Naive thymus-derived CD8-positive, alpha-beta T cell (primary cell): ENCODE measurements around the gene GNAI3. TPM values are rescaled to one million over a fixed set of nuclear protein-coding genes. Genes with fewer than 3 reads are reported as not detected.
A peak's percentile ranks its signal among the peaks of the same experiment; 100 is the strongest.

Experiments used
- ATAC-seq, 2 donors: fragments of 150-1000 bp; cut with Tn5 transposase in 1 of 2; sonication (Bioruptor Pico), chemical (Tn5 transposase) in 1 of 2; 1 replicate in 1 of 2; 2 replicates in 1 of 2; pipeline ENCODE4 v1.10.0; 2021; ENCODE audit warnings: mild to moderate bottlenecking in 2 of 2, moderate library complexity in 2 of 2
- POLR2A ChIA-PET: fragments of 350-600 bp; sonication (Branson Sonifier 250); formaldehyde crosslinking; loops from one replicate; lab custom pipeline; 2021; ENCODE audit warnings: antibody characterized with exemption; lab: Charles Lee
- DNase-seq, 10 donors: peaks; one replicate each; pipeline versions ENCODE4 v3.0.0 to v3.0.0-alpha.2; 2020 to 2022
- H3K27ac Mint-ChIP-seq, 10 donors: one replicate each; pipeline ENCODE4 v1.8.0; 2020 to 2022; ENCODE audit warnings: mild to moderate bottlenecking in 10 of 10, mixed read lengths in 10 of 10, moderate library complexity in 4 of 10, inconsistent platforms in 1 of 10
- H3K27me3 Mint-ChIP-seq, 5 donors: one replicate each; pipeline ENCODE4 v1.8.0; 2021 to 2022; ENCODE audit warnings: mixed read lengths in 5 of 5
- H3K36me3 Mint-ChIP-seq, 3 donors: one replicate each; pipeline ENCODE4 v1.8.0; 2020 to 2022; ENCODE audit warnings: mixed read lengths in 3 of 3, mild to moderate bottlenecking in 2 of 3, inconsistent platforms in 1 of 3
- H3K4me1 Mint-ChIP-seq, 4 donors: one replicate each; pipeline ENCODE4 v1.8.0; 2021 to 2022; ENCODE audit warnings: mixed read lengths in 4 of 4
- H3K4me3 Mint-ChIP-seq, 10 donors: one replicate each; pipeline ENCODE4 v1.8.0; 2020 to 2022; ENCODE audit warnings: mild to moderate bottlenecking in 10 of 10, mixed read lengths in 10 of 10, moderate library complexity in 6 of 10, inconsistent platforms in 1 of 10
- H3K9me3 Mint-ChIP-seq, 9 donors: one replicate each; pipeline ENCODE4 v1.8.0; 2020 to 2022; ENCODE audit warnings: mixed read lengths in 9 of 9, mild to moderate bottlenecking in 3 of 9, inconsistent platforms in 1 of 9, moderate library complexity in 1 of 9
- polyA plus RNA-seq, 3 donors: library from polyadenylated mRNA; unstranded; fragments of 300-500 nt; fragmentation: Illumina TruSeq; gene quantifications; one replicate each; pipeline ENCODE4 v1.2.3, GENCODE V29; 2021
- total RNA-seq, 8 experiments: library from RNA in 2 of 8; stranded (reverse) in 2 of 8; gene quantifications; one replicate each; pipeline ENCODE4 v1.2.3 and lab custom pipeline; 2021 to 2026

Gene GNAI3
- total and polyA plus RNA-seq, 5 experiments from 2014 or later: 6.8 to 7.7 (median 7.3) TPM

DNA sequence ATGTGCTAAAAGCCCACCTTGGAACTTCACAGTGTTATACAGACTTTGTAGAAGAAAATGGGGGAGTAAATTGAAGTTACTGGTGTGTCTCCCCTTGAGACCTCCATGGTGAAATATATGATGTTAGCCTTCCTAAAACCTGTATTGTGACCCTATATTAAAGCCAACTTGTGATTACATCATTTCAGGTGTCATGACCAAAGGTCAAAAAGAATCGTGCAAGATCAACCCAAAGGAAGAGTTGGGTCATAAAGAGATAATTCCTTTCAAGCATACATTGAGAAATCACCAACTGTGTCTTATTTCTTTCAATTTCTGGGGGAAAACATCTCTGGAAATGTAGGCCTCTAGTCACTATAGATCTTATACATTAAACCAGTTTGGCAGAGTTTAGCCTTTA is 36.4 kb downstream of the GNAI3 start:
- Mint-ChIP-seq H3K4me3 (no peak overlapping the region), H3K27ac (peak overlapping the region in 2 of 10 donors; percentile 6 to 66), H3K36me3 (peaks cover 14 to 92% (median 21%) of the 10 kb centered on the region in 3 donors), H3K9me3 (no peaks in the 10 kb centered on the region), H3K4me1 (peaks cover 0 to 6% (median under 1%) of the 10 kb centered on the region in 4 donors), H3K27me3 (no peaks in the 10 kb centered on the region)
- DNase-seq (no peak), ATAC-seq (no peak)
- POLR2A ChIA-PET: no interaction called here

DNA sequence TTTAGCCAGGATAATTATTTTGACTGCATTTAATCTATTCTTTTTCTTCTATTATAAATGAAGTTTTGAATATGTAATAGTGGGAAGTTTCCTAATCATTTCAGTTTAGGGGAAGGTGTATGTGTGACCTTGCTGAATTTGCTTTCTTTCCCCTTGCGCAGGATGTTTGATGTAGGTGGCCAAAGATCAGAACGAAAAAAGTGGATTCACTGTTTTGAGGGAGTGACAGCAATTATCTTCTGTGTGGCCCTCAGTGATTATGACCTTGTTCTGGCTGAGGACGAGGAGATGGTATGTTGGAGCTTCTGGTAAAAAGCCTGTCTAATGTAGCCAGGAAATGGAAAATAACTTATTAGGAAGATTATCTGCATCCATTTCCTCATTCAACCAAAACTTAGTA is 37.6 kb downstream of the GNAI3 start:
- no peak for DNase-seq
- no peak overlapping the region for H3K4me3 Mint-ChIP-seq
- peaks cover 14 to 91% (median 19%) of the 10 kb centered on the region in 3 donors for H3K36me3 Mint-ChIP-seq
- H3K27me3 Mint-ChIP-seq: no peaks in the 10 kb centered on the region
- H3K4me1 Mint-ChIP-seq: peaks cover 0 to 6% (median 0%) of the 10 kb centered on the region in 4 donors
- peak overlapping the region in 1 of 10 donors; percentile 30 for H3K27ac Mint-ChIP-seq
- no peaks in the 10 kb centered on the region for H3K9me3 Mint-ChIP-seq
- no peak for ATAC-seq
- POLR2A ChIA-PET: no interaction called here

DNA sequence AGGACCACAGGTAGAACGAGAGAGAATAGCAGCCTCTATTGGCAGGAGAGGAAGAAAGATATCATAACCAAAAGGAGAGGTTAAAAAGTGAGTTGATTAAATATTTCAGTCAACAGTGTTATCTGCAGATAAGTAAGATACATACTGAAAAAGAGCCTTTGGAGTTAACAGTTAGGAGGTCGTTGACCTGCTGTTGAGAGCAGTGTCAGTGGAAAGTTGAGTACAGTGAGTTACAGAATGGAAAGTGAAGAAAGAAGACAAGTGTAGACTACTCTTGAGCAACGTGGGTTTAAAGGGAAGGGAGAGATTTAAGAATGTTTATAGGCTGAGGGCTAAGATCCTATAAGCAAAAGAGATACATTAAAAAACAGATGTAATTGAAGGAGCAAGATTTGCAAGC is 40.8 kb downstream of the GNAI3 start:
- ATAC-seq (no peak), DNase-seq (no peak)
- no peaks in the 10 kb centered on the region for H3K27me3 Mint-ChIP-seq
- peaks cover 14 to 89% (median 23%) of the 10 kb centered on the region in 3 donors for H3K36me3 Mint-ChIP-seq
- peak overlapping the region in 6 of 10 donors; percentile 15 to 78 (median 34) for H3K27ac Mint-ChIP-seq
- H3K9me3 Mint-ChIP-seq: no peaks in the 10 kb centered on the region
- H3K4me3 Mint-ChIP-seq: no peak overlapping the region
- POLR2A ChIA-PET: no interaction called here
- peaks cover 0 to 6% (median 0%) of the 10 kb centered on the region in 4 donors for H3K4me1 Mint-ChIP-seq

DNA sequence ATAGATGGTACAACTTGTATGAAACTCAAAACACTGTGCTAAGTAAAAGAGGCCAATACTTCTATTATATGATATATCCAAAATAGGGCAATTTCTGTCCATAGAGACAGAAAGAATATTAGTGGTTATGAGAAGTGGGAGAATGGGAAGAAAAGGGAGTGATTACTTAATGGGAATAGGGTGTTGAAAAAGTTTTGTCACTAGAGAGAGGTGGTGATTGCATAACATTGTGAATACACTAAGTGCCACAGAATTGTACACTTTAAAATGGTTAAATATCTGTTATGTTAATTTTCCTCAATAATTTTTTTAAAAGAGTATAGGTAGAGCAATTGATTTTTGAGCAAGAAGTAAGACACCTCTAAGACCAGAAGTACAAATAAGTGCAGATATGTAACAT is 41.3 kb downstream of the GNAI3 start:
- POLR2A ChIA-PET: no interaction called here
- Mint-ChIP-seq H3K4me3 (no peak overlapping the region), H3K27ac (peak overlapping the region in 6 of 10 donors; percentile 23 to 78 (median 42))

DNA sequence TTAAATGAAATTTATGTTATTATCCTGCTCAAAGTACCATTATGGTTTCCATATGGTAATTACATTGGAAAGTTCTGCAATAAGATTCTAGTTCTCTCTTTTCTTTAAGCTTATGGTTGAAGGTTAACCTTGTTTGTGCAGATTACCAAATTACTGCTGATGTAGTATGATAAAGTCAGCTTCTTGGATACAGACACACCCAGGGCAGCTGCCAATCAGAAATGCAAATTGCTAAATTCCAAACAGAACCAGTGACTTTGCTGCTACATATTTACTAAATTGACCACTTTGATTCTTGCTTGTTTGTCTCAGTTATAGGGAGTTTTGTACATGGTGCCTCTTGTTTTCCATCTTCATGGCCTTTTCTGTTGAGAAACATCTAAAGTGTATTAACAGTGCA is 44.5 kb downstream of the GNAI3 start:
- DNase-seq: no peak
- Mint-ChIP-seq H3K27ac (no peak overlapping the region), H3K9me3 (no peaks in the 10 kb centered on the region), H3K4me3 (no peak overlapping the region), H3K36me3 (peaks cover 0 to 81% (median 20%) of the 10 kb centered on the region in 3 donors), H3K4me1 (peaks cover 0 to 3% (median 0%) of the 10 kb centered on the region in 4 donors), H3K27me3 (no peaks in the 10 kb centered on the region)
- ATAC-seq: no peak
- POLR2A ChIA-PET: no interaction called here

More for the DNA sequence above, 41.3 kb downstream of the GNAI3 start:
- DNase-seq (no peak), ATAC-seq (no peak)
- Mint-ChIP-seq H3K36me3 (peaks cover 11 to 89% (median 24%) of the 10 kb centered on the region in 3 donors), H3K27me3 (no peaks in the 10 kb centered on the region), H3K4me1 (peaks cover 0 to 6% (median 0%) of the 10 kb centered on the region in 4 donors), H3K9me3 (no peaks in the 10 kb centered on the region)

DNA sequence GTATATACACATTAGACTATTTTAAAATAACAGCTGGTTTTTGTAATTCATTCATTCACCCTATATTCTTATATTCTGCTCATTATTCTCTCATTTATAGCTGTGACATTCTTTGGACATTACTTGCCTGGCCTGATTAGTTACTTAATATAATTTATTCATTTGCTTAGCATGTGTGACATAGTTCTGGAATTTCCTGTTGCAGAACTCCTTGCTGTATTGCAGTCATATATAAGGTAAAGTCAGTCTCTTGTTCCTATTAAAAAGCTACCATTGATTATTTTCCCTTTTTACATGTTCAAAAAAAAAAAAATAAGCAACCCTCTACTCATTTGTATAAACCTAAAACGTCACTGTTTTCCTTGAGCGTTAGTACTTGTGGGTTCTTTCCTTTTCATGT is 47.1 kb downstream of the GNAI3 start:
- H3K4me3 Mint-ChIP-seq: no peak overlapping the region
- H3K9me3 Mint-ChIP-seq: no peaks in the 10 kb centered on the region
- peaks cover 0 to 67% (median 12%) of the 10 kb centered on the region in 3 donors for H3K36me3 Mint-ChIP-seq
- DNase-seq (no peak), ATAC-seq (no peak)
- no peak overlapping the region for H3K27ac Mint-ChIP-seq
- no peaks in the 10 kb centered on the region for H3K4me1 Mint-ChIP-seq
- POLR2A ChIA-PET: interaction anchor here (0.7 to 0.9 kb wide), 2 partner anchors 24 to 26 kb away, joined by 3 to 4 read pairs; partner anchors contain the start of genes AMPD2 and GNAT2
- no peaks in the 10 kb centered on the region for H3K27me3 Mint-ChIP-seq

DNA sequence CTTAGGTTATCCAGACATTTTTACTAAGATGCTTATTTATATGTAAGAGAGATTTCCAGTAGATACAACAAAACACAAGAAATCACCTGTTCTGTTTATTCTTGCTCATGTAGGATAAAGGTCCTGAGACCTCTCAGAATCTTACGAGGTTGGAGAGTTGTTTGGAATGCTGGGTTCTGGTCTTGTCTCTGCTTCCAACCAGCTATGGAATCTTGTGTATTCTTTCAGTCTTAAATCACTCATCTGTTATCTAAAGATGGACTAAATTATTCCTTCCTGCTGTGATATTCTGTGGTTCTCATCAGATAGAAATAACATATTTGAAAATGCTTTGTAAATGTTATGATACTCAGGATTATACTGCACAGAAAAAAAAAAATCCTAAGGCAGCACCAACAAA is 49.7 kb downstream of the GNAI3 start:
- DNase-seq: no peak
- no peak for ATAC-seq
- H3K36me3 Mint-ChIP-seq: peaks cover 0 to 44% (median 4%) of the 10 kb centered on the region in 3 donors
- POLR2A ChIA-PET: no interaction called here
- no peaks in the 10 kb centered on the region for H3K9me3 Mint-ChIP-seq
- H3K4me3 Mint-ChIP-seq: no peak overlapping the region
- H3K27me3 Mint-ChIP-seq: no peaks in the 10 kb centered on the region
- peaks cover 9 to 15% (median 11%) of the 10 kb centered on the region in 4 donors for H3K4me1 Mint-ChIP-seq
- H3K27ac Mint-ChIP-seq: no peak overlapping the region

DNA sequence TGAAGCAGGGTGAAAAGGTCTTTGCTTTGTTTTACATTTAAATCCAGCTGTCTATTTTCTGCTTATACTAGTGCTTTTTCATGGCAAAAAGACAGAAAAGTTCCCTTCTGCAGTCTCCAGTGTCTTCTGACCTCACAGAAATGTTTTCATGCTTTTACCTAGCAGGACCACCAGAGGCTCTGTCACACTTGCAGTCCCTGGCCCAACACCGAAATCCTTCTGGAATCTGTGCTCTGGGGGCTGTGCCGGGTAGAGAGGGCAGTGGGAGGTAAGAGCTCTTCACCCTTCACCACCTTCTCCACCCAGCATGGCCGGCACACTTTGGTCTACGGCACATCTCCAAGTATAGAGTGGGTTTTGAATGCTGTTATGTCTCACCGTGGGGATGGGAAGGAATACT is 50.2 kb downstream of the GNAI3 start:
- H3K27ac Mint-ChIP-seq: peak overlapping the region in 4 of 10 donors; percentile 19 to 69 (median 37)
- DNase-seq (no peak), ATAC-seq (no peak)
- H3K4me1 Mint-ChIP-seq: peaks cover 13 to 20% (median 16%) of the 10 kb centered on the region in 4 donors
- no peaks in the 10 kb centered on the region for H3K9me3 Mint-ChIP-seq
- H3K4me3 Mint-ChIP-seq: no peak overlapping the region
- no peaks in the 10 kb centered on the region for H3K27me3 Mint-ChIP-seq
- POLR2A ChIA-PET: no interaction called here
- peaks cover 0 to 39% (median 4%) of the 10 kb centered on the region in 3 donors for H3K36me3 Mint-ChIP-seq

DNA sequence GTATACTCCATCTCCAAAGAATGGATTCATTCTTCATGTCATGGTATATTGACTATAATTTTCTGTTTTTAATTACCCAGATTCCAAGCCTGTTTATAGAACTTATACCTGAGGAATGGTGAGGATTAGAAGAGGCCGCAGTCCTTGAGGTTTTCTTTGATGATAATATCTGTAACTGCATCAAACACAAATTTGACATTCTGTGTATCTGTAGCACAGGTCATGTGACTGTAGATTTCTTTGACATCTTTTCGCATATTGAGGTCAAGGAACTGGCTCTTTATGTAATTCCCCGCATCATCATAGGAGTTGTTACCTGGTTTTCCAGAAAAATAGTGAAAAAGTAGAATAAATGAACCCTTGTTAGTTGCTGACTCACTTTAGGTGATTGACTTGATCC is 54.8 kb downstream of the GNAI3 start:
- Mint-ChIP-seq H3K36me3 (peaks cover 0 to 11% (median 0%) of the 10 kb centered on the region in 3 donors), H3K4me1 (peaks cover 17 to 28% (median 24%) of the 10 kb centered on the region in 4 donors), H3K27ac (peak overlapping the region in 7 of 10 donors; percentile 21 to 72 (median 39)), H3K4me3 (no peak overlapping the region), H3K27me3 (no peaks in the 10 kb centered on the region), H3K9me3 (no peaks in the 10 kb centered on the region)
- ATAC-seq (peak; percentile 69 to 88), DNase-seq (peak in 1 of 10 donors; percentile 15)
- POLR2A ChIA-PET: no interaction called here

DNA sequence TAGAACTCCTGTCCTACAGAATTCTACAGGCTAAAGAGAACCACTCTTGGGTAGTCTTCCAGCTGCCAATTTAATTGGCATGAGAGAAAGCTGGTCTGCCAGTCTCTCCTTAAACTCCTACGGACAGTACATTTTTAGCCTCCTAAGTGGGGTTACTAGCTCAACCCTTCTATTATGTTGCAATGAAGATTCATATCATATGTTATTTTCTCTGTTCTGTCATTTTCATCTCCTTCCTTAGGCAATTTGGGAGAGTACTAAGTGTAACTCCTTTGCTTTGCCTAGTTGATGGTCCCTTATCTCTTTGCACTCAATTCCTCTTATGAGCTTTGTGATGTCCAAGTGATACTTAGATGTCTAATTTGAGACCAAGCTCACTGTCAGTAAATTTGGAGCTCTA is 57.0 kb downstream of the GNAI3 start:
- no peak for ATAC-seq
- H3K36me3 Mint-ChIP-seq: no peaks in the 10 kb centered on the region
- POLR2A ChIA-PET: no interaction called here

DNA sequence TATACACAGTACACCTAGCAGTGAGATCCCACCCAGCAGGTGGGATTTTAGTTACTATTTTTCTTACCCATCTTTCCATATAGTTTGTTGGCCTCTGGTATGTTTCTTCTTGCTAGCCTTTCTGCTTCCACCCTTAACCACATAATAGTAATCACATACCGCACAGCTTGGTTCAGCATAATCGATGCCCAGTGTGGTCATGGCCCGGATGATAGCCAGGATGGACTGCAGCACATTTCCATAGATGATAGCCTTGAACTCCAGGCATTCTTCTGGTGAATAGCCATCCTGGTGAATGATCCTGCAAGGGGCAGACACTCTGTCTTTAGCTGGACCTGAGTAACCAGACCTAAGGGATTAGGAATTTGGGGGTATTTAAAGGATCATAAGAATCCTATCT is 61.5 kb downstream of the GNAI3 start:
- DNase-seq (no peak), ATAC-seq (no peak)
- H3K4me3 Mint-ChIP-seq: no peak overlapping the region
- peak overlapping the region in 2 of 10 donors; percentile 57 to 71 for H3K27ac Mint-ChIP-seq
- POLR2A ChIA-PET: no interaction called here
- peaks cover 0 to 4% (median 1%) of the 10 kb centered on the region in 4 donors for H3K4me1 Mint-ChIP-seq
- no peaks in the 10 kb centered on the region for H3K9me3 Mint-ChIP-seq
- H3K36me3 Mint-ChIP-seq: no peaks in the 10 kb centered on the region
- no peaks in the 10 kb centered on the region for H3K27me3 Mint-ChIP-seq

More for the DNA sequence above, 57.0 kb downstream of the GNAI3 start:
- Mint-ChIP-seq H3K4me1 (peaks cover 17 to 28% (median 24%) of the 10 kb centered on the region in 4 donors), H3K27ac (no peak overlapping the region), H3K27me3 (no peaks in the 10 kb centered on the region), H3K9me3 (no peaks in the 10 kb centered on the region), H3K4me3 (no peak overlapping the region)
- no peak for DNase-seq

DNA sequence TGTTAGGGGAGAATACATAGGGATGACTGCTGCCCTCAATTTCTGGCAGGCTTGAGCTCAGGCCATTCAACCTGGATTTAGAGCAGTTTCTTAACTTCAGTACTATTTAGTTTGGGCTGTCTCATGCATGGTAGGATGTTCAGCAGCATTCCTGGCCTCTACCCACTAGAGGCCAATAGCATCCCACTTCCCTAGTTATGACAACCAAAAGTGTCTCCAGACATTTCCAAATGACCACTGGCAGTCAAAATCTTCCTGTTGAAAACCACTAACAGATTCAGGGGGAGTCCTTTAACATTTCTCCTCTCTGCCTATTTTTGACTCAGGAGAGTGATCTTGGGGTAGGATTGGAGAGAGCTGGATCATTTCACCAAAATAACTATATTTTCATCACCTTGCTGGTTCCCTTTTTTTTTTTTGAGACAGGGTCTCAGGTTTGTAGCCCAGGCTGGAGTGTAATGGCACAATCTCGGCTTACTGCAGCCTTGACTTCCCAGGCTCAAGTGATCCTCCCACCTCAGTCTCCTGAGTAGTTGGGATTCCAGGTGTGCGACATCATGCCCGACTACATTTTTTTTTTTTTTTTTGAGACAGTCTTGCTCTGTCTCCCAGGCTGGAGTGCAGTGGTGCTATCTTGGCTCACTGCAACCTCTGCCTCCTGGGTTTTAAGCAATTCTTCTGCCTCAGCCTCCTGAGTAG is 62.3 kb downstream of the GNAI3 start:
- H3K4me1 Mint-ChIP-seq: peaks cover 0 to 3% (median 1%) of the 10 kb centered on the region in 4 donors
- no peak for DNase-seq
- no peak overlapping the region for H3K27ac Mint-ChIP-seq

DNA sequence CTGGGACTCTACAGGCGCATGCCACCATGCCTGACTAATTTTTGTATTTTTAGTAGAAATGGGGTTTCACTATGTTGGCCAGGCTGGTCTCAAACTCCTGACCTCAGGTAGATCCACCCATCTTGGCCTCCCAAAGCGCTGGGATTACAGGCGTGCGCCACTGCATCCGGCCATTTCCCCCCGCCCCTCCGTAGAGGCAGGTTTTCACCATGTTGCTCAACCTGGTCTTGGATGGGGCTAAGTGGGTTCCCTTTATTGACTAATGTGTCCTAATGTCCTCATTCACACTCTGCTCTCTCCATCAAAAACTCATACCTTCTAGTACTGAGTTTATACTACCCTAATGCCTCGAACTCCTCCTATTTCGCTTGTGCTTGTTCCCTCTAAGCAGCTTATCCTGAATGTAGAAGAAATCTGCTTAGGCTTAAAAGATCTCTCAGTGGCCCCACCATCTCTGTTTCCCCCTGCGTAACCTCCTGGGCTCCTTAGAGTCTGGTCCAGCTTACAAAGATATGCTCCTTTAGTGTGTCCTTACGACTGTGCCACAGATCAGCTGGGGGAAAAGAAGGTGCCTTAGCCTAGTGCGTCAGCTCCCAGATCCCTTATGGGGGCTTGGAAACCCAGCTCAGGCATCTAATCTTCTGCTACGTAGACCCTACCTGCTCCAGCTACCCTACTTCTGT is 63.0 kb downstream of the GNAI3 start:
- DNase-seq (no peak), ATAC-seq (no peak)
- no peaks in the 10 kb centered on the region for H3K9me3 Mint-ChIP-seq
- peaks cover 7 to 10% (median 7%) of the 10 kb centered on the region in 4 donors for H3K4me1 Mint-ChIP-seq
- POLR2A ChIA-PET: no interaction called here
- no peak overlapping the region for H3K27ac Mint-ChIP-seq
- H3K27me3 Mint-ChIP-seq: no peaks in the 10 kb centered on the region
- no peaks in the 10 kb centered on the region for H3K36me3 Mint-ChIP-seq
- peak overlapping the region in 1 of 10 donors; percentile 51 for H3K4me3 Mint-ChIP-seq

More for the DNA sequence above, 62.3 kb downstream of the GNAI3 start:
- no peak overlapping the region for H3K4me3 Mint-ChIP-seq
- POLR2A ChIA-PET: no interaction called here
- no peak for ATAC-seq
- H3K27me3 Mint-ChIP-seq: no peaks in the 10 kb centered on the region
- no peaks in the 10 kb centered on the region for H3K9me3 Mint-ChIP-seq
- no peaks in the 10 kb centered on the region for H3K36me3 Mint-ChIP-seq
